NB4 (cell line): Measurements from ENCODE around the gene PGLYRP4.

Experiments
- CTCF ChIP-seq: IDR thresholded peaks from one replicate; pipeline ENCODE4 v1.5.1; 2012; ENCODE audit warnings: low read depth, low read length
- POLR2A ChIP-seq: IDR thresholded peaks from 2 replicates; pipeline ENCODE4 v1.6.1; 2011; ENCODE audit warnings: mild to moderate bottlenecking; ENCODE audit not compliant: insufficient read length; ENCODE audit errors: extremely low read depth

GRCh38 chr1:153350321-153350957 lies 1.8 kb upstream of the PGLYRP4 start:
- TF ChIP-seq POLR2A (no peak), CTCF (no peak)
